PC-3 (cell line): Measurements from ENCODE around the gene LCE2C. TPM values are rescaled to one million over a fixed set of nuclear protein-coding genes. Genes with fewer than 3 reads are reported as not detected.

Experiments
- ATAC-seq: fragments of 200-7000 bp; cut with Tn5 transposase; 2 replicates; pipeline ENCODE4 v1.9.1; 2020; ENCODE audit warnings: mild to moderate bottlenecking, moderate library complexity
- BruUV-seq: library from RNA; stranded (reverse); fragments of 400-500 nt; replicated peaks from 2 replicates; lab custom pipeline; 2021; lab: Mats Ljungman, UMichigan
- CTCF ChIA-PET: fragments of 300-600 bp; sonication (Branson Sonifier 250); formaldehyde crosslinking; loops from one replicate; lab custom pipeline; 2022; ENCODE audit warnings: antibody characterized with exemption; lab: Charles Lee
- POLR2A ChIA-PET: fragments of 300-600 bp; sonication (Branson Sonifier 250); formaldehyde crosslinking; loops from one replicate; lab custom pipeline; 2022; ENCODE audit warnings: antibody characterized with exemption; ENCODE audit not compliant: unreplicated experiment; lab: Charles Lee
- DNase-seq: peaks from one replicate; pipeline ENCODE4 v3.0.0-alpha.2; 2015
- H2AFZ ChIP-seq: fragments of 300-600 bp; sonication (generic); 2 replicates; pipeline ENCODE4 v1.6.0; 2016; ENCODE audit warnings: antibody characterized with exemption, low read length
- H3F3A ChIP-seq: fragments of 300-600 bp; sonication (generic); one replicate; pipeline ENCODE4 v1.6.0; 2017; ENCODE audit warnings: antibody characterized with exemption, low read length, control low read depth, mild to moderate bottlenecking; ENCODE audit not compliant: unreplicated experiment
- H3K27ac ChIP-seq: fragments of 300-600 bp; sonication (generic); 2 replicates; pipeline ENCODE4 v1.5.1; 2016; ENCODE audit warnings: mild to moderate bottlenecking, low read length
- H3K27me3 ChIP-seq: fragments of 300-600 bp; sonication (generic); 2 replicates; pipeline ENCODE4 v1.6.1; 2016; ENCODE audit warnings: low read length, mixed read lengths
- H3K36me3 ChIP-seq: fragments of 300-600 bp; sonication (generic); 2 replicates; pipeline ENCODE4 v1.6.1; 2016; ENCODE audit warnings: low read depth, mixed run types, low read length, mixed read lengths
- H3K4me1 ChIP-seq: fragments of 300-600 bp; sonication (generic); 2 replicates; pipeline ENCODE4 v1.5.1; 2016; ENCODE audit warnings: low read length; ENCODE audit not compliant: insufficient read depth
- H3K4me2 ChIP-seq: fragments of 300-600 bp; sonication (generic); 2 replicates; pipeline ENCODE4 v1.6.0; 2016; ENCODE audit warnings: low read length
- H3K4me3 ChIP-seq: fragments of 300-600 bp; sonication (generic); 2 replicates; pipeline ENCODE4 v1.5.1; 2016; ENCODE audit warnings: mild to moderate bottlenecking, low read length, mixed read lengths
- H3K79me2 ChIP-seq: fragments of 300-600 bp; sonication (generic); 2 replicates; pipeline ENCODE4 v1.6.1; 2017; ENCODE audit warnings: low read length, mixed read lengths
- H3K9ac ChIP-seq: fragments of 300-600 bp; sonication (generic); 2 replicates; pipeline ENCODE4 v1.6.0; 2016; ENCODE audit warnings: mild to moderate bottlenecking, low read length
- H3K9me2 ChIP-seq: fragments of 300-600 bp; sonication (generic); replicated peaks from 2 replicates; pipeline ENCODE4 v1.6.1; 2016; ENCODE audit warnings: mixed run types, low read length, mixed read lengths
- H3K9me3 ChIP-seq: fragments of 300-600 bp; sonication (generic); 2 replicates; pipeline ENCODE4 v1.6.1; 2016; ENCODE audit warnings: low read length, mixed read lengths
- H4K20me1 ChIP-seq: fragments of 300-600 bp; sonication (generic); 2 replicates; pipeline ENCODE4 v1.6.1; 2016; ENCODE audit warnings: low read length, mixed read lengths
- CTCF ChIP-seq: fragments of 300-600 bp; sonication (generic); conservative IDR thresholded peaks from 2 replicates; pipeline ENCODE4 v1.5.1; 2017; ENCODE audit warnings: antibody characterized with exemption, low read depth, mild to moderate bottlenecking, low read length
- EZH2 ChIP-seq: fragments of 300-600 bp; sonication (generic); IDR thresholded peaks from one replicate; pipeline ENCODE4 v1.6.1; 2017; ENCODE audit warnings: antibody characterized with exemption, mild to moderate bottlenecking, low read length; ENCODE audit not compliant: unreplicated experiment
- EZH2phosphoT487 ChIP-seq: fragments of 300-600 bp; sonication (generic); IDR thresholded peaks from 2 replicates; pipeline ENCODE4 v1.6.1; 2018; ENCODE audit warnings: mild to moderate bottlenecking, antibody characterized with exemption, low read length, borderline replicate concordance
- intact Hi-C: fragments of 100-400 bp; cut with micrococcal nuclease; formaldehyde crosslinking; loops from 2 replicates; pipeline ENCODE4 v1.9.0; 2023
- total RNA-seq: library from RNA; depleted of rRNA; stranded (reverse); fragments of >200 nt; gene quantifications from 2 replicates; pipeline ENCODE4 v1.2.3, GENCODE V29; 2014

The LCE2C gene
- total RNA-seq, 1 experiment from 2014 or later, result not detected

DNA sequence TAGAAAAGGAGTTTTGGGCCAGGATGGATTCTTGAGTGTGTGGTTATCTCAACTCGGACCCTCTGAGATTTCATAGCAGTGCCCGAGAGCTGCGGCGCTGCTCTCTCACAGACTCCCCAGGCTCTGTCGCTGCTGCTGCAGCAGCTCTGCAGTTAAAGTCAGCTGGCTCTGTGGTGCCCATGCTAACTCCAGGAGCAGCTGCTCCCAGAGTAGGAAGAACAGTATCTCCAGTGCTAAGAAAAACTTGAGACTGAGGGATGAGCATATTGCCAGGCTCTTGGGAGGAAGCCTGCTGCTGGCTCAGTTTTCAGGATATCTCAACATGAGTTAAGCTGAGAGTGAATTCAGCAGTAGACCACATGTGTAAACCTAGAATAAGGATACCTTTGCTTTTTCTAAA lies 7.4 kb upstream of the LCE2C start:
- BruUV-seq, result no TSS peak

DNA sequence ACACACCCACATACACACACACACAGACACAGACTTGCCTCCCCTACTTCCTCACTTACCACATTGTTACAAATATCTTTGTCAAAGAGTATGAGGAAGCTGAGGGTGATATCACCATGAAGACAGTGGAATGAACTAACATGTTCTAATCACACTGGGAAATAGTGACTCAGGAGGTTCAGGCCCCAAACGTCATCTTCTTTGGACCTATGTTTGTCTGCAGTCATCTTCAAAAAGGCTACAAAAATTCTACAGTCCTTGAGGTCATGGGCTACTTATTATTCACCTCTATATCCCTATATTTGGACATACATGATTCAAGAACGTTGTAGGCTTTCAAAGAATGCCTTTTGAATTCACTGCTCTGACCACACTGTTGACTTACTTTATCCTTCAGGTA lies 2.1 kb upstream of the LCE2C start:
- Histone ChIP-seq H3K27me3 (peaks cover 35% of the 10 kb centered on the region), H3K9me3 (no peaks in the 10 kb centered on the region), H3K79me2 (no peaks in the 10 kb centered on the region), H3K4me2 (no peak overlapping the region), H3K4me3 (no peak overlapping the region), H3K9me2 (no peaks in the 10 kb centered on the region), H4K20me1 (no peaks in the 10 kb centered on the region), H2AFZ (no peak overlapping the region), H3K36me3 (no peaks in the 10 kb centered on the region), H3K9ac (no peak overlapping the region), H3F3A (no peaks in the 10 kb centered on the region), H3K27ac (no peak overlapping the region), H3K4me1 (no peaks in the 10 kb centered on the region)
- ATAC-seq, result no peak
- BruUV-seq, result no TSS peak
- CTCF ChIA-PET, result no interaction called here
- no peak for DNase-seq
- TF ChIP-seq EZH2phosphoT487, result no peak
- TF ChIP-seq CTCF, result no peak
- TF ChIP-seq EZH2, result no peak
- intact Hi-C loops, result no loop called here
- POLR2A ChIA-PET, result no interaction called here

More for the DNA sequence above, 7.4 kb upstream of the LCE2C start:
- no peaks in the 10 kb centered on the region for H3K9me2 ChIP-seq
- H3K9me3 ChIP-seq, result no peaks in the 10 kb centered on the region
- H3K27me3 ChIP-seq, result peaks cover 23% of the 10 kb centered on the region
- intact Hi-C loops, result no loop called here
- no peaks in the 10 kb centered on the region for H3K79me2 ChIP-seq
- no peak overlapping the region for H3K9ac ChIP-seq
- H3K36me3 ChIP-seq, result no peaks in the 10 kb centered on the region
- CTCF ChIA-PET, result no interaction called here
- H3K4me3 ChIP-seq, result no peak overlapping the region
- ATAC-seq (no peak), DNase-seq (no peak)
- POLR2A ChIA-PET, result no interaction called here
- no peaks in the 10 kb centered on the region for H3K4me1 ChIP-seq
- no peak overlapping the region for H2AFZ ChIP-seq
- no peak for TF ChIP-seq EZH2
- no peak for TF ChIP-seq EZH2phosphoT487
- no peak for TF ChIP-seq CTCF
- no peak overlapping the region for H3K4me2 ChIP-seq
- H4K20me1 ChIP-seq, result no peaks in the 10 kb centered on the region
- no peak overlapping the region for H3K27ac ChIP-seq
- no peaks in the 10 kb centered on the region for H3F3A ChIP-seq

GRCh38 chr1:152679459-152679858 lies 4.4 kb downstream of the LCE2C start:
- H3K27me3 ChIP-seq, result peaks cover 65% of the 10 kb centered on the region
- POLR2A ChIA-PET, result no interaction called here

More at GRCh38 chr1:152679459-152679858, 4.4 kb downstream of the LCE2C start:
- DNase-seq (no peak), ATAC-seq (no peak)
- CTCF ChIA-PET, result no interaction called here
- Histone ChIP-seq H4K20me1 (no peaks in the 10 kb centered on the region), H3K9me3 (no peaks in the 10 kb centered on the region), H3K4me2 (no peak overlapping the region), H3K27ac (no peak overlapping the region), H3K79me2 (no peaks in the 10 kb centered on the region), H3K4me3 (no peak overlapping the region), H3K4me1 (no peaks in the 10 kb centered on the region), H3F3A (no peaks in the 10 kb centered on the region), H2AFZ (no peak overlapping the region), H3K9ac (no peak overlapping the region), H3K36me3 (no peaks in the 10 kb centered on the region), H3K9me2 (no peaks in the 10 kb centered on the region)
- no peak for TF ChIP-seq CTCF
- TF ChIP-seq EZH2phosphoT487, result no peak
- BruUV-seq, result no TSS peak
- intact Hi-C loops, result no loop called here
